Spleen (tissue), 11 donors: ENCODE results near the gene BNIP2. TPM values are rescaled to one million over a fixed set of nuclear protein-coding genes. Genes with fewer than 3 reads are reported as not detected.

Source experiments
- DNase-seq: peaks from one replicate; pipeline ENCODE4 v3.0.0-alpha.2; 2020
- H3K27ac ChIP-seq, 8 donors: fragments of 200-600 bp; sonication (generic) in 7 of 8; 1 replicate in 4 of 8; 2 replicates in 4 of 8; pipeline versions ENCODE4 v1.5.0 to v1.8.0; 2016 to 2021; ENCODE audit warnings: inconsistent platforms in 4 of 8, mild to moderate bottlenecking in 4 of 8, moderate library complexity in 1 of 8
- H3K27me3 ChIP-seq, 7 donors: fragments of 200-600 bp; sonication (generic) in 6 of 7; replicated peaks in 1 of 7; 1 replicate in 4 of 7; 2 replicates in 3 of 7; pipeline versions ENCODE4 v1.5.0 to v1.8.0; 2016 to 2021; ENCODE audit warnings: inconsistent platforms in 3 of 7, mild to moderate bottlenecking in 1 of 7
- H3K36me3 ChIP-seq, 6 donors: fragments of 200-600 bp; sonication (generic) in 5 of 6; 1 replicate in 4 of 6; 2 replicates in 2 of 6; pipeline versions ENCODE4 v1.5.0 to v1.8.0; 2016 to 2021; ENCODE audit warnings: inconsistent platforms in 2 of 6
- H3K4me1 ChIP-seq, 6 donors: fragments of 200-600 bp; sonication (generic) in 5 of 6; 1 replicate in 3 of 6; 2 replicates in 3 of 6; pipeline versions ENCODE4 v1.5.0 to v1.8.0; 2016 to 2021; ENCODE audit warnings: inconsistent platforms in 3 of 6
- H3K4me3 ChIP-seq, 8 donors: fragments of 200-600 bp; sonication (generic) in 7 of 8; 1 replicate in 4 of 8; 2 replicates in 4 of 8; pipeline versions ENCODE4 v1.5.0 to v1.8.0; 2016 to 2021; ENCODE audit warnings: inconsistent platforms in 4 of 8, mild to moderate bottlenecking in 4 of 8, moderate library complexity in 2 of 8
- H3K9me3 ChIP-seq, 8 donors: fragments of 200-600 bp; sonication (generic) in 7 of 8; 1 replicate in 4 of 8; 2 replicates in 4 of 8; pipeline versions ENCODE4 v1.5.0 to v1.8.0; 2016 to 2021; ENCODE audit warnings: inconsistent platforms in 4 of 8
- CTCF ChIP-seq, 11 experiments: fragments of 200-600 bp in 7 of 11; fragments of 450-650 bp in 4 of 11; sonication (generic) in 4 of 11; IDR thresholded peaks in 8 of 11; conservative IDR thresholded peaks in 3 of 11; 1 replicate in 7 of 11; 2 replicates in 4 of 11; pipeline versions ENCODE4 v1.4.0 to v1.8.0; 2016 to 2021; ENCODE audit warnings: antibody characterized with exemption in 11 of 11, inconsistent platforms in 4 of 11, mild to moderate bottlenecking in 1 of 11
- POLR2A ChIP-seq, 3 donors: fragments of 450-650 bp; IDR thresholded peaks; one replicate each; pipeline ENCODE4 v1.5.1; 2017; ENCODE audit warnings: antibody characterized with exemption in 3 of 3, mild to moderate bottlenecking in 1 of 3
- POLR2AphosphoS5 ChIP-seq, 3 donors: sonication (generic); formaldehyde crosslinking; IDR thresholded peaks; one replicate each; pipeline ENCODE4 v1.5.1; 2017; ENCODE audit warnings: antibody characterized with exemption in 3 of 3
- WGBS, 5 donors: extraction: QIAGEN DNeasy Blood & Tissue Kit in 3 of 5; methylation state at CpG; one replicate each; pipeline versions ENCODE4 v1.1.5 to v1.1.7; 2013 to 2018; 5-methylcytosine and 5-hydroxymethylcytosine counted together
- intact Hi-C: fragments of 100-400 bp; cut with DNase I; formaldehyde crosslinking; loops from one replicate; pipeline ENCODE4 v1.15.0; 2023; ENCODE audit warnings: low total_unique reads
- polyA plus RNA-seq, 3 donors: library from polyadenylated mRNA; stranded (reverse); fragments of 200-250 nt; gene quantifications; one replicate each; pipeline ENCODE4 v1.2.1, GENCODE V29; 2013
- total RNA-seq, 7 donors: library from RNA; depleted of rRNA in 3 of 7; stranded (reverse); fragments of >200 nt in 3 of 7; fragmentation: NEBNext Ultra II Directional in 4 of 7; extraction: Animal tissue kit (Norgen Biotek cat#: 25700) in 4 of 7; gene quantifications; one replicate each; pipeline versions ENCODE4 v1.1.0 to v1.2.1, GENCODE V29; 2016 to 2021
- donor health status: healthy with polysubstance abuse.
- donor health status: DM: no; HTN: no; CAD: no; lungs with moderate emphysema.
- donor health status: DM: no; HTN: no; CAD: no.
- donor health status: Bipolar disorder and iron deficiency.
- donor health status: healthy.
- donor health status: DM: no; HTN: no; CAD: no.
- donor health status: DM: yes; HTN: yes; CAD: no.

BNIP2 gene
- total and polyA plus RNA-seq, 10 donors = 34.1 to 232 (median 107) TPM

- 74 to 86% (median 82%) methylated on average over 3 of the region's 3 CpGs for WGBS, 5 donors
- H3K4me3 ChIP-seq = no peak overlapping the region
- no peak for DNase-seq
- intact Hi-C loops = no loop called here
- peaks cover 0 to 25% (median 0%) of the 10 kb centered on the region in 7 donors for H3K27me3 ChIP-seq
- no peaks in the 10 kb centered on the region for H3K9me3 ChIP-seq
- H3K27ac ChIP-seq = no peak overlapping the region
- TF ChIP-seq CTCF (IDR thresholded peaks at IDR 0.05 in 8 of 11, conservative IDR thresholded peaks at IDR 0.05 in 3 of 11) (no peak), POLR2A (IDR thresholded peaks at IDR 0.05) (no peak), POLR2AphosphoS5 (IDR thresholded peaks at IDR 0.05) (no peak)
- H3K4me1 ChIP-seq = peaks cover 0 to 7% (median 0%) of the 10 kb centered on the region in 6 donors
- no peaks in the 10 kb centered on the region for H3K36me3 ChIP-seq
Measured at GRCh38 chr15:59616379-59616778, 72.7 kb downstream of the BNIP2 start.

GRCh38 chr15:59615661-59616060 is 73.5 kb downstream of the BNIP2 start:
- TF ChIP-seq POLR2A (IDR thresholded peaks at IDR 0.05) (no peak), POLR2AphosphoS5 (IDR thresholded peaks at IDR 0.05) (no peak), CTCF (IDR thresholded peaks at IDR 0.05 in 8 of 11, conservative IDR thresholded peaks at IDR 0.05 in 3 of 11) (no peak)
- no peaks in the 10 kb centered on the region for H3K36me3 ChIP-seq
- H3K27me3 ChIP-seq = peaks cover 0 to 25% (median 0%) of the 10 kb centered on the region in 7 donors
- no peak for DNase-seq
- intact Hi-C loops = no loop called here
- no peak overlapping the region for H3K27ac ChIP-seq
- WGBS, 5 donors = 91 to 95% (median 92%) methylated on average over 5 of the region's 5 CpGs
- H3K4me3 ChIP-seq = no peak overlapping the region
- no peaks in the 10 kb centered on the region for H3K9me3 ChIP-seq
- peaks cover 0 to 7% (median 0%) of the 10 kb centered on the region in 6 donors for H3K4me1 ChIP-seq

- WGBS, 5 donors = 92 to 98% (median 94%) methylated on average over 7 of the region's 7 CpGs
- intact Hi-C loops = no loop called here
- Histone ChIP-seq H3K4me1 (peaks cover 0 to 7% (median 0%) of the 10 kb centered on the region in 6 donors), H3K9me3 (no peaks in the 10 kb centered on the region), H3K4me3 (no peak overlapping the region), H3K27me3 (peaks cover 0 to 25% (median 0%) of the 10 kb centered on the region in 7 donors), H3K27ac (no peak overlapping the region), H3K36me3 (no peaks in the 10 kb centered on the region)
- no peak for TF ChIP-seq POLR2AphosphoS5 (IDR thresholded peaks at IDR 0.05)
- no peak for TF ChIP-seq CTCF (IDR thresholded peaks at IDR 0.05 in 8 of 11, conservative IDR thresholded peaks at IDR 0.05 in 3 of 11)
- no peak for TF ChIP-seq POLR2A (IDR thresholded peaks at IDR 0.05)
- DNase-seq = no peak
Measured at GRCh38 chr15:59614153-59614552, 75.0 kb downstream of the BNIP2 start.

GRCh38 chr15:59611276-59612260 is 77.6 kb downstream of the BNIP2 start, which contains the start of gene GCNT3:
GCNT3 (plus strand) TSS chr15:59611783; CDS start chr15:59618239, 6,456 bp downstream.
- WGBS, 5 donors = 72 to 81% (median 78%) methylated on average over 8 of the region's 8 CpGs
- DNase-seq = no peak
- Histone ChIP-seq H3K27me3 (peaks cover 0 to 22% (median 0%) of the 10 kb centered on the region in 7 donors), H3K4me1 (peaks cover 0 to 7% (median 0%) of the 10 kb centered on the region in 6 donors), H3K9me3 (no peaks in the 10 kb centered on the region), H3K4me3 (no peak within 1 kb of the TSS), H3K36me3 (no peaks in the 10 kb centered on the region), H3K27ac (no peak within 1 kb of the TSS)
- no peak for TF ChIP-seq CTCF (IDR thresholded peaks at IDR 0.05 in 8 of 11, conservative IDR thresholded peaks at IDR 0.05 in 3 of 11)
- no peak for TF ChIP-seq POLR2A (IDR thresholded peaks at IDR 0.05)
- no peak for TF ChIP-seq POLR2AphosphoS5 (IDR thresholded peaks at IDR 0.05)
- intact Hi-C loops = no loop called here
